NCI-H128 (cell line): ENCODE data around the gene UHRF1.
"Not testable (repeated sequence)": the region's sequence is repeated elsewhere in the genome, so short reads cannot be mapped to it uniquely, and the experiment has no call there.

Experiments
- DNase-seq: peaks from one replicate; lab custom pipeline; 2025; ENCODE audit not compliant: unreplicated experiment; lab: John Stamatoyannopoulos, UW

The UHRF1 gene

GRCh38 chr19:4909156-4909896, at the start of gene UHRF1:
Gene UHRF1 (plus strand): TSS chr19:4909501. CDS start chr19:4910886, 1,385 bp downstream.
- DNase-seq: no peak

GRCh38 chr19:4859697-4860096, 49.6 kb upstream of the UHRF1 start:
- no peak for DNase-seq

DNA sequence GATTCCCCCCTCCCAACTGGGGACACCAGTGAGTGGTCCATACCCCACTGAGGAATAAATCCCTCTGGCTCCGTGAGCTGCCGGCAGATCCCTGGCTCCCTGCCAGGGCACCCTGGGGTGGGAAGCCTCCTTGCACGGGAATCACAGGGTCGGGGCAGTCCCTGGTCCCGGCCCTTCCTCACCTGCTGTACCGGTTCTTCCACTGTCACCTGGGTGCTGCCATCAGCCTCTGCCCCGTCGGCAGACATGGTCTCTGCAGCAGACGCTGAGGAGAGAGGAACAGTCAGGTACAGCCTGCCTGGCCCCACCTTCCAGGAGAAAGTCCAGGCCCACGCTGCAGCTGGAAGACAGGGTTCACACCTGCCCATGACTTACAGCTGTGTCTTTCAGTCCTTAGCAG, 48.2 kb upstream of the UHRF1 start:
- no peak for DNase-seq

GRCh38 chr19:4866595-4867424, 42.5 kb upstream of the UHRF1 start:
- no peak for DNase-seq

GRCh38 chr19:4867534-4868285, 41.6 kb upstream of the UHRF1 start, which contains the start of gene PLIN3:
Gene PLIN3 (minus strand): TSS chr19:4867667. CDS start chr19:4861394, 6,273 bp downstream.
- DNase-seq: no peak

DNA sequence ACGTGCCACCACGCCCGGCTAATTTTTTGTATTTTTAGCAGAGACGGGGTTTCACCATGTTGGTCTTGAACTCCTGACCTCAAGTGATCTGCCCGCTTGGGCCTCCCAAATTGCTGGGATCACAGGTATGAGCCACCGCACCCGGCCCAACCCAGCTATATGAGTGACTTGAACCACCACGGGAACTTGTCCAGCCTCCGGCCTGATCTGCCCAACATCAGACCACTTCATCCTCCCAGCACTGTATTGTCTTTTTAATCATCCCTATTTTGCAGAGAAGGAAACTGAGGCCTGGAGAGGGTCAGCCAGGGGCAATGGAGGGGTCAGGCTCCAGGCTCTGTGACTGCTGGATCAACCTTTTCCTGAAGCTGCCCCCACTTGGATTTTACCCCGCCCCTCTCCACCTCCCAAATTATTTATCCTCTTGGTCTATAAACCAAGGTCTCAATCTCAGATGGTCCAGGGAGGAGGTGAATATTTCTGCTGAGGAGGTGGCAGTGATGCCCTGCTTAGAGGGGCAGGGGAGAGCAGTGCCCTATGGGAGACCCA, 40.9 kb upstream of the UHRF1 start:
- DNase-seq: no peak

DNA sequence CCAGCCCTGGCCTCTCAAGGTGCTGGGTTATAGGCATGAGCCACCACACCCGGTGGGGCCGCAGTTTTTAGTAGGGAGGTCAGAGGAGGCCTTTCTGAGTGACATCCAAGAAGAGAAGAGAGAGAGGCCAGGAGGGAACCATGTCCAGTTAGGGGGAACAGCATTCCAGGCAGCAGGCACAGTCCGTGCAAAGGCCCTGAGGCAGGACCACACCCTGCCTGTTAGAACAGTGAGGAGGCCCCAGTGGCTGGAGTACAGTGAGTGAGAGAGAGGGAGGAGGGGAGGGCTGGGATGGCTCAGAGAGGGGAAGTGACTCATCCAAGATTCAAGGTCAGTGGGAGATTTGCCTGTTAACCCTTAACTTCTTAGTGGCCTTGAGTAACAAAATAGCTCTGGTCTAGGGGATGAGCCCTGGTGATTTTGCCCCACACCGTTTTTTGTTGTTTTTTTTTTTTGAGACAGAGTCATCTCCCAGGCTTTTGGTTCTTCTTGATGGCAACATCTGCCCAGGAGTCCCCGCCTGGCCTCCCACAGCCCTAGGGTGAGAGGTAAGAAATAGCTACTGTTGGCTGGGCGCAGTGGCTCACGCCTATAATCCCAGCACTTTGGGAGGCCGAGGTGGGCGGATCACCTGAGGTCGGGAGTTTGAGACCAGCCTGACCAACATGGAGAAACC, 39.1 kb upstream of the UHRF1 start:
- DNase-seq: no peak

- no peak for DNase-seq
Observed at GRCh38 chr19:4871711-4872110, 37.6 kb upstream of the UHRF1 start.

GRCh38 chr19:4873930-4874329, 35.4 kb upstream of the UHRF1 start:
- no peak for DNase-seq

GRCh38 chr19:4877753-4878490, 31.4 kb upstream of the UHRF1 start:
- DNase-seq: no peak

- DNase-seq: no peak
Observed at GRCh38 chr19:4878491-4878968, 30.8 kb upstream of the UHRF1 start.

DNA sequence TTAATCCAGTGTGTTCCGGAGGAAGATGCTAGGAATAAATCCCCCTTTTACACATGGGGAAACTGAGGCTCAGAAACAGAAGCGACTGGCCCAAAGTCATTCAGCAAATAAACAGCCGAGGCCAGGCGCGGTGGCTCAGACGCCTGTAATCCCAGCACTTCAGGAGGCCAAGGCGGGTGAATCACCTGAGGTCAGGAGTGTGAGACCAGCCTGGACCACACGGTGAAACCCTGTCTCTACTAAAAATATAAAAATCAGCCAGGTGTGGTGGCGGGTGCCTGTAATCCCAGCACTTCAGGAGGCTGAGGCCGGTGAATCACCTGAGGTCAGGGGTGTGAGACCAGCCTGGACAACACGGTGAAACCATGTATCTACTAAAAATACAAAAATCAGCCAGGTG, 30.3 kb upstream of the UHRF1 start:
- no peak for DNase-seq

- not testable (repeated sequence) for DNase-seq
Observed at GRCh38 chr19:4882874-4883273, 26.4 kb upstream of the UHRF1 start.

GRCh38 chr19:4884993-4885392, 24.3 kb upstream of the UHRF1 start:
- DNase-seq: not testable (repeated sequence)

GRCh38 chr19:4887803-4888202, 21.5 kb upstream of the UHRF1 start:
- not testable (repeated sequence) for DNase-seq

- no peak for DNase-seq
Observed at GRCh38 chr19:4889034-4889815, 20.1 kb upstream of the UHRF1 start.

DNA sequence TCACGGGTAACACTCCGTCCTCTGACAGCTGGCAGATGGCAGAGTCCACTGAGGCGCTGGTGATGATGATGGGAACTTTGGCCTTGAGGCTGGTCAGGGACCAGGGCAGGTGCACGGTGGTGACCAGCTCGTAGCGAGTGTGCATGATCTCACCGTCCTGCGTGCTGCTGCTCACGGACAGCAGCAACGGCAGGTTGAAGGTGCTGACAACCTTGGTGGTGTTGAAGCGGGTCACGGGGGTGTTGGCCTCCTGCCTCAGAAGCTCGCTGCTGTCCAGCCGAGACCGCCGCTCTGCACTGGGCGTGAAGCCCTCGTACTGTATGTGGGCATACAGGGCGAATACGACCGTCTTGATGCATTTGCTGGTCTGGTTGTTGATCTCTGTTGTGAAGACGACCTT, 18.2 kb upstream of the UHRF1 start:
- DNase-seq: no peak

DNA sequence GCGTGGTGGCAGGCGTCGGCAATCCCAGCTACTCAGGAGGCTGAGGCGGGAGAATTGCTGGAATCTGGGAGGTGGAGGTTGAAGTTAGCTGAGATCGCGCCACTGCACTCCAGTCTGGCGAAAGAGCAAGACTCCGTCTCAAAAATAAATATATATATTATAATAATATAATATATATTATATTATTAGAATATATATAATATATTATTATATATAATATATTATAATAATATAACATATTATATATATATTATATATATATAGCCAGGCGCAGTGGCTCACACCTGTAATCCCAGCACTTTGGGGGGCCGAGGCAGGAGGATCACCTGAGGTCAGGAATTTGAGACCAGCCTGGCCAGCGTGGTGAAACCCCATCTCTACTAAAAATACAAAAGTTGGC, 16.3 kb upstream of the UHRF1 start:
- DNase-seq: not testable (repeated sequence)

- DNase-seq: no peak
Observed at GRCh38 chr19:4896372-4896771, 12.9 kb upstream of the UHRF1 start.
